ENCODE data around the gene AUH. TPM values are rescaled to one million over a fixed set of nuclear protein-coding genes. Genes with fewer than 3 reads are reported as not detected.

The AUH gene
- polyA plus RNA-seq, 5 donors, result 16.0 to 34.2 (median 27.4) TPM

GRCh38 chr9:91191411-91192380, 170.0 kb downstream of the AUH start:
- no peak for DNase-seq

GRCh38 chr9:91190062-91190461, 171.7 kb downstream of the AUH start:
- DNase-seq, result no peak

GRCh38 chr9:91188719-91189590, 172.8 kb downstream of the AUH start:
- DNase-seq, result no peak

- DNase-seq, result no peak
These were observed 173.8 kb downstream of the AUH start for GRCh38 chr9:91187965-91188344.

GRCh38 chr9:91187311-91187964, 174.3 kb downstream of the AUH start:
- DNase-seq, result no peak

GRCh38 chr9:91186632-91187108, 175.0 kb downstream of the AUH start:
- no peak for DNase-seq

GRCh38 chr9:91185193-91185886, 176.4 kb downstream of the AUH start:
- no peak for DNase-seq

GRCh38 chr9:91182429-91183225, 179.1 kb downstream of the AUH start:
- no peak for DNase-seq

GRCh38 chr9:91181541-91181940, 180.2 kb downstream of the AUH start:
- no peak for DNase-seq

GRCh38 chr9:91180930-91181268, 180.8 kb downstream of the AUH start:
- no peak for DNase-seq

- no peak for DNase-seq
These were observed 181.3 kb downstream of the AUH start for GRCh38 chr9:91180240-91180929.

GRCh38 chr9:91179237-91180138, 182.2 kb downstream of the AUH start:
- no peak for DNase-seq

- no peak for DNase-seq
These were observed 183.2 kb downstream of the AUH start for GRCh38 chr9:91178281-91179236.

- DNase-seq, result no peak
These were observed 183.9 kb downstream of the AUH start for GRCh38 chr9:91177661-91178280.

- DNase-seq, result no peak
These were observed 184.6 kb downstream of the AUH start for GRCh38 chr9:91177081-91177480.

GRCh38 chr9:91176426-91176825, 185.3 kb downstream of the AUH start:
- DNase-seq, result no peak

- DNase-seq, result no peak
These were observed 186.9 kb downstream of the AUH start for GRCh38 chr9:91174772-91175171.
